ENCODE data around the gene SOWAHA. TPM values are rescaled to one million over a fixed set of nuclear protein-coding genes. Genes with fewer than 3 reads are reported as not detected.

Gene SOWAHA
- total RNA-seq, 1 experiment from 2014 or later, result 0.20 TPM

- Histone ChIP-seq H4K5ac (ENCODE audit: insufficient read length, low read depth, low read length) (no peak overlapping the region), H2BK12ac (ENCODE audit: insufficient read length, low read depth, low read length) (no peak overlapping the region), H3K4ac (ENCODE audit: low read depth, low read length) (no peak overlapping the region), H3K56ac (ENCODE audit: insufficient read length, low read depth, low read length) (no peak overlapping the region), H2BK15ac (ENCODE audit: low read depth, low read length) (no peak overlapping the region), H3K18ac (ENCODE audit: insufficient read length, low read depth, low read length) (peak overlapping the region; percentile 56), H3K4me1 (ENCODE audit: insufficient read depth, low read length) (peaks cover 3% of the 10 kb centered on the region), H3K79me1 (ENCODE audit: insufficient read depth, low read depth, low read length, poor library complexity, severe bottlenecking) (no peaks in the 10 kb centered on the region), H3K9ac (ENCODE audit: extremely low read depth, insufficient read length, low read length) (no peak overlapping the region), H3T11ph (ENCODE audit: low read length) (no peak overlapping the region), H3K27me3 (ENCODE audit: insufficient read depth, low read length) (peaks cover 25% of the 10 kb centered on the region; the same call in 1 of the 2 replicates), H2BK5ac (ENCODE audit: insufficient read length, low read length) (no peak overlapping the region), H3K23me2 (ENCODE audit: insufficient read length, low read depth, low read length, poor library complexity, severe bottlenecking) (peaks cover 21% of the 10 kb centered on the region), H2BK20ac (ENCODE audit: low read depth, low read length, poor library complexity, severe bottlenecking) (no peak overlapping the region), H4K91ac (ENCODE audit: insufficient read length, low read depth, low read length) (no peak overlapping the region), H3K79me2 (ENCODE audit: insufficient read depth, low read length) (no peaks in the 10 kb centered on the region), H2AFZ (ENCODE audit: low read length) (no peak overlapping the region), H2BK120ac (ENCODE audit: low read depth, low read length, poor library complexity, severe bottlenecking) (no peak overlapping the region), H3K23ac (ENCODE audit: insufficient read length, low read depth, low read length) (no peak overlapping the region), H3K14ac (ENCODE audit: insufficient read depth, low read length) (peak overlapping the region; percentile 80; the same call in 1 of the 2 replicates), H2AK5ac (ENCODE audit: insufficient read length, low read length) (no peak overlapping the region), H3K27ac (ENCODE audit: insufficient read length, low read depth, low read length) (no peak overlapping the region), H4K8ac (replicated peaks; ENCODE audit: insufficient read length, low read depth, low read length) (no peak overlapping the region), H3K4me2 (ENCODE audit: insufficient read depth, insufficient read length, low read length) (peak overlapping the region; percentile 18), H4K20me1 (ENCODE audit: control insufficient read depth, insufficient read depth, insufficient read length) (no peaks in the 10 kb centered on the region), H3K9me3 (ENCODE audit: control insufficient read depth, low read depth, low read length) (no peaks in the 10 kb centered on the region)
- DNase-seq, result peak; percentile 61
- Mint-ChIP-seq H3K27ac (no peak overlapping the region), H3K36me3 (ENCODE audit: insufficient read depth in 1 of 3, low read depth in 3 of 3) (peaks cover 3 to 6% (median 4%) of the 10 kb centered on the region in 3 experiments; a peak in 6 of 7 replicates), H3K9me3 (no peaks in the 10 kb centered on the region; a peak in 1 of 5 replicates), H3K27me3 (ENCODE audit: low read depth) (peaks cover 73% of the 10 kb centered on the region), H3K4me3 (peak overlapping the region; percentile 44 to 67), H3K4me1 (peaks cover 8 to 17% of the 10 kb centered on the region in 2 experiments)
- WGBS (ENCODE audit: extremely low coverage, insufficient read length, low lambda C conversion rate), result no CpG with 5 or more reads among the region's 71 CpGs
- no peak for TF ChIP-seq CTCF (conservative IDR thresholded peaks at IDR 0.05)
Measured at GRCh38 chr5:132825033-132825833, 12.1 kb downstream of the SOWAHA start.
